Forelimb muscle (tissue), 1 donor: ENCODE measurements around the gene SLC15A1. TPM values are rescaled to one million over a fixed set of nuclear protein-coding genes. Genes with fewer than 3 reads are reported as not detected.

Source experiments
- DNase-seq: peaks from one replicate; pipeline ENCODE4 v3.0.0-alpha.2; 2013; ENCODE audit warnings: low read depth
- polyA plus RNA-seq: library from polyadenylated mRNA; unstranded; fragments of 120-200 nt; gene quantifications from one replicate; pipeline ENCODE4 v1.2.1, GENCODE V29; 2013; ENCODE audit not compliant: insufficient read length

SLC15A1 gene, protein sequence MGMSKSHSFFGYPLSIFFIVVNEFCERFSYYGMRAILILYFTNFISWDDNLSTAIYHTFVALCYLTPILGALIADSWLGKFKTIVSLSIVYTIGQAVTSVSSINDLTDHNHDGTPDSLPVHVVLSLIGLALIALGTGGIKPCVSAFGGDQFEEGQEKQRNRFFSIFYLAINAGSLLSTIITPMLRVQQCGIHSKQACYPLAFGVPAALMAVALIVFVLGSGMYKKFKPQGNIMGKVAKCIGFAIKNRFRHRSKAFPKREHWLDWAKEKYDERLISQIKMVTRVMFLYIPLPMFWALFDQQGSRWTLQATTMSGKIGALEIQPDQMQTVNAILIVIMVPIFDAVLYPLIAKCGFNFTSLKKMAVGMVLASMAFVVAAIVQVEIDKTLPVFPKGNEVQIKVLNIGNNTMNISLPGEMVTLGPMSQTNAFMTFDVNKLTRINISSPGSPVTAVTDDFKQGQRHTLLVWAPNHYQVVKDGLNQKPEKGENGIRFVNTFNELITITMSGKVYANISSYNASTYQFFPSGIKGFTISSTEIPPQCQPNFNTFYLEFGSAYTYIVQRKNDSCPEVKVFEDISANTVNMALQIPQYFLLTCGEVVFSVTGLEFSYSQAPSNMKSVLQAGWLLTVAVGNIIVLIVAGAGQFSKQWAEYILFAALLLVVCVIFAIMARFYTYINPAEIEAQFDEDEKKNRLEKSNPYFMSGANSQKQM
- polyA plus RNA-seq = not detected

DNA sequence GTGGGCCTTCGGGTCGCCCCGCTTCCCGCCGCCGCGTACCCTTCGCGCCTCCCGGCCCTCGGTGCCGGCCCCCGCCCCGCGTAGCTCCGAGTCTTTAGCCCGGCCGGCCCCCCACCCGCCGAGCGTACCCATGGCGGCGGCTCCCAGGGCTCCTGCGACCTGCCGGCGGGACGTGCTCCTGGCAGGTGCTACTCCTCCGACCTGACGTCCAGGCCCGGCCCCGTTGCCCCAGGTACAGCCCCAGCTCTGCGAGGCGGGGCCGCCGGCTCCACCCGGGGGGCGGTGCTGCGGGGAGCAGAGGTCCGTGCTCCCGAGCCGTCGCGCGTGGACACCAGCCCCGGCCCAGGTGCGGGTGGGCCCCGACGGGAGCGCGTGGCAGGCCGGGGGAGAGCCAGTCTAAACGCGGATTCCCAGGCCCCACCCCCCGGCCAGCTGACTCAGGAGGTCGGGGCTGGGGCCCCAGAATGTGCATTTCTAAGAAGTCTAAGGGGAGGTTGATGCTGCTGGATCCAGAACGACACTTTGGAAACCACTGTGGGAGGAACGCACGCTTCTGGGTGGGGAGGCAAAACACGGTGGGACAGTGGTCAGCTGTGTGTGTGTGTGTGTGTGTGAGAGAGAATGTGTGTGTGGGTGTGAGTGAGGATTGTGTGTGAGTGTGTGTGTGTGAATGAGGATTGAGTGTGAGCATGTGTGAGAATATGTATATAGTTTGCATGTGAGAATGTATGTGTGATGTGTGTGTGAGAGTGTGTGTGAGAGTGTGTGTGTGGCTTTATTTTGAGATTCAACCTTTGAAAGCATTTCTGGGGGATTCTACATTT lies at the start of gene SLC15A1:
TSS of gene SLC15A1 (minus strand) at position 206 of the 824 bp plus-strand sequence. CDS start at position 132, 74 bp downstream.
- DNase-seq = no peak

DNA sequence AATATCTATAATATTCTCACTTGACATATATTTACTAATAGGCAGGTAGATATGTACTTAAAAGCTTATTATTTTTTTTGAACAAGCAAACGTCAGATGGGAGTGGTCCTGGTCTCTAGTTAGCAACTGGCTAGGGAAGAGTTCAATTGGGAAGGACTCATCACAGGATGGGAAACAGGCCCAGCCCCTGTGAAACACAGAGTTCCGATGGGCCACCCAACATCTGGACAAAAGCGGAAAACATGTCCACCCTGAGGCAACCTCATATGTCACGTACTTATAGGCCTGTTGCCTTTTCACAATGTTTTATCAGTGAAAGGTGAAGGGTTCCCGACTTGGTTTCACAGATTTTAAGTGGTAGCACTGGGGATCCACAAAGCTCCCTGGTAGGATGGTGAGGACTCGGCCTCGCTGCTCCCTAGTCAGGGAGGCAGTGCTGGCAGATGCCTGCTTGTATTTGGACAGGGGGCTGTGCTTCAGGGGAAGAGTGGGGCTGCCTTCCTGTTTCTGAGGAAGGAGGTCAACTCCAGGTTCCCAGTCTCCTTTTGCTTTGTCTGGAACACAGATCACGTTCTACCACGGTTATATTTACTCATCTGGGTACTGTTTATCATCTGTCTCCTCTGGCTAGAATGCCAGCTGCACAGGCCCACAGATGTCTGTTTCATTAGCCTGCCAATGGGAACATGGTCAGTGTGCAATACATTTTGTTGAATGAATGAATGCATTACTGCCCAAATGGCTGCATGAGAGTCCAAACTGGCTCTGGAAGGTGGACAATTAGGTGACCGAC lies 49.4 kb upstream of the SLC15A1 start:
- no peak for DNase-seq

DNA sequence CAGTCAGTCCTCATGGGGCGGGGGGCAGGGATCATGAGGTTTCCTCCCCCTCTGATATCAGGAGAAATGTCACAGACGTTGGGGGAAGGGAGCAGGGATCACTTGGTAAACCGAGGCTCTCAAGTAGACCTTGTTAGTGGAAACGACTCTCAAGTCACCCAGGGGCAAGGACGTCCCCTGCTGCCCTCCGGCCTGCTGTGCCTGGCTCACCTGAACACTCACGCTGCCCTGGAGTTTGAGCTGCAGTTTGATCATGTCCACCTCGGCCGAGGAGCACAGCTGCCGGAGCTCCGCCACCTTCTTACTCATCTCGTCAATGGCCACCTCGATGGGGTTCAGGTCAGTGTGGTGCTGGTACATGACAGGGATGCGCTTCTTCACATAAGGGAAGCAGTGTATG lies 47.6 kb upstream of the SLC15A1 start:
- no peak for DNase-seq

DNA sequence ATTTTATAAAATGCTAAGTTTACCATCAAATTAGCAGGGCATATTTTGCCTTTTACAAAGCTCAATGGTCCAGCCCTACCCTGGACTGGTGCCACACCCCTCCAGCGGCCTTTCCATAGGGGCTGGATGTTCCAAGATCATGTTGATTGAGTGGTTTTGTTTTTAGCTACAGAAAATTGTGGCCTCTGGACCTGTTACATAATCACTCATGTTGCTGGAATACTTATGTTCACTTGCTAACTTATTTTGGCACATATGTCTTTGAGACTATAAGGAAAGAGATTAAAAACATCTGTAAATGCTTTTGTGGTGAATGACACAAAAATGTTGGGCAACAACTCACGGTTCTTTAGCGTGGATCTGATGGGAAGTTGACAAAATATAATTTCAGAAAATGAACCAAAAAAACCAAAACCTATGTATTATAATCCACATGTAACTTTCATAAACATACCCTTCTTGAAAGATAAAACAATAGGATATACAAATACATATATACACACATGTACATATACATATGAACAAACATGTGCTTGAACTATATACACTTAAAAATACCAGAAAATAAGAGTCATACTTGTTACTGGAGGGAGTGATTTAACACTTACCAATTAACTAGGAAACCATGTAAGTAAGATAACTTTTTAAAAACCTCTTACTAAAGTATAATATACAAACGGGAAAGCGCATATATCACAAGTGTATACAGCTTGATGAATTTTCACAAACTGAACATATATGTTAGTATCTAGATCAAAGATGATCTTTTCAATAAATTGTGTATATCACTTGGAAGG lies 46.6 kb upstream of the SLC15A1 start:
- peak; percentile 40 for DNase-seq

DNA sequence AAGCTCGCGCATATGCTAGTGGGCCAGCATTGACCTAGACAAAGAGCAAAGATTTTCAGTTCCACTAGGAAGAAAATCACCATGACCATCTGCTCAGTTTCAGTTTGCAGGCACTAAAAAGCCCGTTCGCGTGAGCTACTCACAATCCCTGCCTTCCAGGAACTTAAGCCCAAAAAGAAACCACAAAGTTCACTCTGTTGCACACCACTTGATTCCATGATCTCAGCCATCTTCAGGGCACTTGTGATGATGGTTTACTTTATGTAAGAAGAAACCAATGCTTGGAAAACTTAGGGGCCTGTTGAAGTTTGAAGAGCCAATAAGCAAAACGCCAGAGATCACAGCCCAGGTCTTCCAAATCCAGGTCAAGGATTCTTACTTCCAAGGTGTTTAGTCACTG lies 45.0 kb upstream of the SLC15A1 start:
- no peak for DNase-seq

DNA sequence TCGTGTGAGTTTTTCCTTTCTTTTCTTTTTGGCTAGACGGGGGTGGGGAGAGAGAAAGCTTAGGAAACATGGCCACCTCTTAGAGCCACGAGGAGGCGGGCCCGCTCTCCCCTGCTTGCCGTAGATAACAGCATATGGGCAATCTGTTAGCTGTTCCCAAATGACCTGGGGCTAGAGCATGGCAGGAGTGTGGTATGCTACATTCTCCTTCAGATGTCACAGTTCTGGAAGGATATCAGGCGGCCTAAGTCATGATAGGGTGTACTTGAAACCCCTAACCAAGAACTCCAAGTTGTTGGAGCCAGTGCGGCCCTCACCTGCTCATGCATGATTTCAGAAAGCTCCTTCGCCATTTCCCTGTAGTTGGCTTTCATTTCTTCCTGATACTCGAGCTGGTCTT lies 44.3 kb upstream of the SLC15A1 start:
- no peak for DNase-seq

DNA sequence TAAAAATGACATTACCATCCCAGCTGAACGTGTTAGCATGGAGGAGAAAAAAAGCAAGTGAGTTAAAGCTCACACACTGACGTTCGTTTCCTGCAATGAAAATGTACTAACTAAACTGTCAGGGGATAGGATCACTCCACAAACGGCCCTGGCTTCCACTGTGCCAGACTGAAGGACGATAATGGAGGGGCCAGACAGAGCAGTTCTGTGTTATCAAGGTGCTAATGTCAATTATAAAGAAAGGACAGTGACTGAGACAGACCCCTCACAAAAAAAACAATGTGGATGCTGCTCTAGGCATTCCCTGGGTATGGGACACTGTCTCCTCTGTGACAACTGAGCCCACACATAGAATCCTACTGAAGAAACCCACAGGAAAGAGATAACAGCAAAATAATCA lies 43.7 kb upstream of the SLC15A1 start:
- no peak for DNase-seq

DNA sequence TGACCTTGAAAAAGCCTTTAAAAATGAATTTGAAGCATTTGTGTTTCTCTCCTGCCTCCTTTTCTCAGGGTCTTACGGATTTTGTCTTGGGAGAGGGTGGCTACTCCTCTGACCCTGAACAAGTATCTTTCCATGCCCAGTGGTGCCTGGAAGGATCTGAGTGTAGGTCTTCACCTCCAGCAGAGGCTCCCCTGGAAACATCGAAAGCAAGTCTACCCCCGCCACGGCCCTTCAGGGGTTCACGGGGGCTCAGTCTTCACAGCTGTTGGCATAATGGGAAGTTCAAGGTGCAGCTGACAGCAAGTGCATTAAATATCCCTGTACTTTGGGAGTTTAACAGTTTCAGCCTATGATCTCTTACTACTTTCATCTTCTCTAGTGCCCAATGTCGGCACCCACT lies 42.7 kb upstream of the SLC15A1 start:
- DNase-seq = no peak

DNA sequence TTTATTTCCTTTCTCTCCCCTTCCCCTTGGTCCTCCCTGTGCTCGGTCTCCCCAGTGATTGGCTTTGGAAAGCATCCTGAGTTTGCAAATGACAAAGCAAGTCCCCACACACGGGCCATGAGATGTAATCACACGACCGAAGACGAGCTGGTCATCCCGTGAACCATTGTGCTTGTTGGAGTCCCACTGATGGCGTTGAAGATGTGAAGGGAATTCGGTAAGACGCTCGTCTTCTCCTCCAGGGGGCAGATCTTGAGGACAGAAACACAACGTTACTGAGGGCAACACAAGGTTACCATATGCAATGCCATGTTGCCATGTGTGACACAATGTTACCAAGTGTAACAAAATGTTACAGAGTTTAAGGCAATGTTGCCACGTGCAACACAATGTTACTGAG lies 42.0 kb upstream of the SLC15A1 start:
- no peak for DNase-seq

DNA sequence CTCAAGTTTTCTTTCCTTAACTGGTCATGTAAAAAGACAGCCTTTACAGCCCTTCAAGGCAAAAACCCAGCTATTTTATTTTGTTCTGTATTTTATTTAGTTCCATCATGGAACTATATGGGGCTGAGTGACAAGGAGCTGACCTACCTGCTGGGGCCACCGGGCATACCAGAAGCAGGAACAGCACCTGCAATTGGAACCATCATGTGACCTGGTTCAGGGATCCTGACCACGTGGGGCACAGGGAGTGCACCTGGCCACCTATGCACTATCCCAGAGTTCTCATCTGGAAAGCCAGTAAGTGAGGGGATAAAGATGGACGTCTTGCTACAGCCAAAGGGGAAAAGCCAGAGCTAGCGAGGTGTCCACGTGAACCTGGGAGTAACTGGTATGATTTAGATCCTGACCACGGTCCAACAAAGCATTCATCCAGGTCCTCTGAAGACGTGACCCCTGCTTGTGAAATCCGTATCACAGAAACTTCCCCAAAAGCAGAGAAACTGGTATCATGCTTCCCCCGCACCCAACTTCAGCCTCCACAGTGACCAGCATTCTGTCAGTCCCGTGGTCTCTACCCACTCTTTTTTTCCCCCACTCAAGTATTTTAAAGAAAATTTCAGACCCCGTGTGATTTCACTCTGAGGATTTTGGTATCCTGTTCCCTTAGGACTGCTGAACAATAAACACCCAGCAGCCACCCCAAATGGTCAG lies 40.5 kb upstream of the SLC15A1 start:
- no peak for DNase-seq

DNA sequence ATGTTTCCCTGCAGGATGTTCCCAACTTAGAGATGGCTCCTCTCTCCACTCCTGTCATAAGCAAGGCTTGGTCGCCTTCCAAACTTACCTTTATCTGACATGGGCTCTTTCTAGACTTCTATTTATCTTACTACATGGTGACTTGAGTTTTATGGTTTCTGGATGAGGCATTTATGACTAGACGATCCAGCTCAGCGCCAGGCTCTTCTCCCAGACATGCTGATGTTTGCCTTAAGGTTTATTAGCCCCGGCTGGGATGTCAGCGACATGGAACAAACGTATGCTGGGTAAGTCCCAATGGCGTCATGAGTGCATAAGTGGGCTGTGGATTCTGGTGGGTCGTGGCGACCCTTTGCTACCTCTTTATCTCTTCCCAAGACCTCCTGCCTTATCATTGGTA lies 39.8 kb upstream of the SLC15A1 start:
- no peak for DNase-seq

DNA sequence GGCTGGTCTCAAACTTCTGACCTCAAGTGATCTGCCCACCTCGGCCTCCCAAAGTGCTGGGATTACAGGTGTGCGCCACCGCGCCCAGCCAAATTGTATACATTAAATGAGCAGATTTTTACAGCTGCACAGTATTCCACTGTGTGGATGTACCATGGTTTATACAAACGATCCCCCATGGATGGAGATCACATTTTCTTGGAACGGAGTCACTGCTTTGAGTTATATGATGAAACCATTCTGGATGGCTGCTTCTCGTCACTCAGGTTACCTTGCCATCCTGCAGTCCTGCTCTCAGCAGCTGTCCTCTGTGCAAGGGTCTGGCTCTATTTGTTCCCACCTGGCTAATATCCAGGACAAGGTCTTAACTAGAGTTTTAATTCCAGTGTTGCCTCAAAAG lies 39.1 kb upstream of the SLC15A1 start:
- DNase-seq = no peak

DNA sequence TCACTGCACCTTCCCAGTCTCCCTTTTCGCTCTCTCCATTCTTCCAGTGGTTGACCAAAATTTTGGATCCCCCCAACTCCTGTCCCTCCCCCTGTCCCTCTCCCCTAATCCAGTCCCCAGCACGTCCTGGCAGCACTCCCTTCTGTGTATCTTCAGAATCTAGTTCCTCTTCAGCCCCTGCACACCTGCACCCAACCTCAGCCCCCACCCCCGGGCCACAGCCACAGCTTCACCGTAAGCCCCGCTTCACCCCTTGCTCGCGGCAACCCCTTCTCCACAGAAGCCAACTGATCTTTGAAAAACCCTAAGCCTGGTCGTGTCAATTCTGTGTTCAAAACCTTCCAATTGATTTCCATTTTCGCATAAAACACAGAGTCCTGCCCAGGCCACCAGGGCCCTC lies 35.5 kb upstream of the SLC15A1 start:
- no peak for DNase-seq

DNA sequence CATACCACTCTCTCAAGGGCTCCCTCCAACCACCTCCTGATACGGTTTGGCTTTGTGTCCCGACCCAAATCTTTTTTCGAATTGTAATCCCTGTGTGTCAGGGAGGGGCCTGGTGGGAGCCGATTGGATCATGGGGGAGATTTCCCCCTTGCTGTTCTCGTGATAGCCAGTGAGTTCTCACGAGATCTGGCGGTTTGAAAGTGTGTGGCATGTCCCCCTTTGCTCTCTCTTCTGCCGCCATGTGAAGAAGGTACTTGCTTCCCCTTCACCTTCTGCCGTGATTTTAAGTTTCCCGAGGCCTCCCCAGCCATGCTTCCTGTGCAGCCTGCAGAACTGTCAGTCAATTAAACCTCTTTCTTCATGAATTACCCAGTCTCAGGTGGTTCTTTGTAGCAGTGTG lies 34.7 kb upstream of the SLC15A1 start:
- no peak for DNase-seq

DNA sequence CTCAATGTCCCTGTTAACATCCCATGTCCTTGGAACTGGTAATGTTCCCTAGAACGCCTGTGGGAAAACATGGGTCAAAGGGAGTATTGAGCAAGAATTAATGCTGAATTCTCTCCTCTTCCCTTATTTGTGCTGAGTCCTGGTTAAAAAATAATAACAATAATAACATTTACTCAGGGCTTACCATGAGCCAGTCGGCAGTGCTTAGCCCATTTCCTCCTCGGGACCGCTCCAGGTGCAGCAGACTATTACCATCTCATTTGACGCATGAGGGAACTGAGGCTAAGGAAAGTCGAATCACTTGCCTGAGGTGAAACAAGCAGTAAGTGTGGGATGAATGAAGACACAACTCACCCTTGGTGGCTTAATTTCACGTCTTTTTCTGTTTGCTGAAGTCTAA lies 33.6 kb upstream of the SLC15A1 start:
- no peak for DNase-seq

DNA sequence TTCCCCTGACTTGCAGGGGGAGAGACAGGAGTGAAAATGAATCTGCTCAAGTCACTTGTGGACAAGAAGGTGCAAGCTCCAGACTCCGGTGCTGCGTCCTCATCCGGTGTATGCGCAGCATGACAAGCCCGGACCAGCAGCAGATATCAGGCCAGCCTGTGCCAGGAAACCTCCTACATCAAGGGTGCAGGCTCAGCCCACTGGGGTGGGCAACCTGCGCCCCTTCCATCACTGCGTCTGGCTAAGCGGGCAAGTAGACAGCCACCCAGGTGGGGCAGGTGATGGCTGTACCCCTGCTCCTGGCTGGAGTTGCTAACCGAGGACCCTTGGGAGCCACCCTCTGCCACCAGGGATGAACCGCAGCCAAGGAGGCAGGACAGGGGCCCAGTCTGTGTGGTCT lies 32.9 kb upstream of the SLC15A1 start:
- DNase-seq = no peak

DNA sequence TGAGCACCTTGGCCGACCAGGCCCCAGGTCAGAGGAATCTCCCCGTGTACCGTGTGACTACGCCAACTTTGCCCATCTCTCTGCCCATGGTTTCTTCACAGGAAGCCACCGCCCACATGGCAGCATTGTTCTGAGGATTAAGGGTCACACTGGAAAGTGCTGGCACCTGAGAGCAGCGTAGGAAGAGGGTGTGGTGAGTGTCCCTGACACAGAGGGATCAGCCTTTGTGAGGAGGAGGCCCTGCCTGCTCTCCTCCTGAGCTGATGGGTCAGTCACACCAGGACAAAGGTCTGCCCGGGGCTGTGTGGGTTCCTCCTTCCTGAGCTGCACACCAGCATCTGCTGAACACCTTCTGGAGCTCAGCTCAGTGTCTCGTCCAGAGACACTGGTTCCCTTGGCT lies 32.2 kb upstream of the SLC15A1 start:
- no peak for DNase-seq

DNA sequence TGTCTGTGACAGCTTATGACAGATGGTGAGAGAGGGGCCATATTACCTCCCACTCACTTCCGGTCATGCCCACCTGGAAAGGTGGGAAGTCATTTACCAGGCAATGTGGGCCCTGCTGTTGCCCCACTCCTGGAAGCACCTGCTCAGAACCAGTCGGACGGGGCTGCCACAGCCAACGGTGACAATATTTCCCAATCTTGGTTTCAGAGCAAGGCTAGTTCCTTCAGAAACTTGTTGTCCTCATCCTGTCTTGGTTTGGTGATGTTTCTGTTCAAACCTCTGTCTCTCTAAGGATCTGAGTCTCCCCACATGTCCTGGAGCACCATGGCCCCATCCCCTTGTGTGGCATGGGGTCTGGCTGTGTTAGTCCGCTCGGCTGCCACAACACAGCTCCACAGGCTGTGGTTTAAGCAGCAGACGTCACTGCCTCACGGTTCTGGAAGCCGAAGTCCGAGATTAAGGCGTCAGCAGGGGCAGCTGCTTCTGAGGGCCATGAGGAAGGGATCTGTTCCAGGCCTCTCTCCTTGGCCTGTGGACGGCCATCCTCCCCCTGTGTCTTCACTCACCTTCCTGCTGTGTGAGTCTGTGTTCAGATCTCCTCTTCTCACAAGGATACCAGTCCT lies 31.5 kb upstream of the SLC15A1 start:
- no peak for DNase-seq

DNA sequence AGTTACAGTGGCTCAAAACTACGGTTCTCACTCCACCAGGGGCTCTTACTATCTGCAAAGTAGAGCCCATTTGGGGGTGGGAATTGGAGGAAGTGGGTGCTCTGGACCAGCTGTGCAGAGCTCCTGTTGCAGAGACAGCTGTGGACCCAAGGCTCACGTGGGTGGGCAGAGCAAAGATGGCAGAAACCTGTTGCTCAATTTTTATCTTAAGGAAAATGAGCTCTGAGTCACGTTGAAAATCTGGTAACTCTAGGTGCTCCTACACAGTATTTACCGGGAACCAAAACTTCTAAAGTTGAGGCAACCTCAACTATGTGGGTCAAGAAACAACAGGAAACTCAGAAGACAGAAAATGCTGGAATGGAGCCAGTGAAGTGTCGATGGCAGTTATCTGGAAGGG lies 30.2 kb upstream of the SLC15A1 start:
- no peak for DNase-seq

DNA sequence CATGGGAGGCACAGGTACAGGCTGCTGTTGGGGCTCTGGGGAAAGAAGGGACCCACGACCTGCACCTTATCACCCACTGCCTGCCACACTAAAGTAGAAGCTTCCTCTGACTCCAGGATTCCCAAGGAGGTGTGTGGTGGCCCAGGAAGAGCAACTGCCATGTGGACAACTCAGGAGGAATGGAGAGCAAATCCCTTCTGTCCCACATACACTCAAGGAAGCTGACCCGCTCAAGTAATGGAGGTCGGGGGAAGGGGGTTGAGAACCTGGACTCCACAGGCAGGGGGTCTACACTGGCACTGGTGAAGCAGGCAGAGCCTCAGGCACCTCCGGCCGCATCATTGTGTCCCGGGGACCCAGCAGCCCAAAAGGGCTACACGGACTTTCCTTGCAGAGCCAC lies 29.4 kb upstream of the SLC15A1 start:
- DNase-seq = no peak
